H1 (cell line): Measurements from ENCODE around the gene WASF1. TPM values are rescaled to one million over a fixed set of nuclear protein-coding genes. Genes with fewer than 3 reads are reported as not detected.

Experiments used
- SP1 ChIP-seq: IDR thresholded peaks from 2 replicates; pipeline ENCODE4 v1.6.1; 2011; ENCODE audit warnings: low read depth, low read length
- polyA plus RNA-seq, 7 experiments: library from polyadenylated mRNA; depleted of rRNA in 3 of 7; stranded (reverse) in 5 of 7; unstranded in 2 of 7; fragments of >200 nt in 5 of 7; fragments of 200-250 nt in 2 of 7; gene quantifications; 1 replicate in 5 of 7; 2 replicates in 1 of 7; 4 replicates in 1 of 7; pipeline versions ENCODE4 v1.2.1 to v1.2.3, GENCODE V29; 2011 to 2013; ENCODE audit warnings: missing spikeins in 2 of 7, mixed read lengths in 2 of 7
- total RNA-seq: library from RNA; stranded (reverse); fragmentation: NEBNext Ultra II Directional; extraction: Animal tissue kit (Norgen Biotek cat#: 25700); gene quantifications from 2 replicates; pipeline ENCODE4 v1.2.1, GENCODE V29; 2021
- TF ChIP-seq, protein P1 (sequence below): IDR thresholded peaks from 2 replicates; pipeline ENCODE4 v1.6.1; 2012; ENCODE audit warnings: low read length, inconsistent platforms
- TF ChIP-seq, protein P2 (sequence below): IDR thresholded peaks from 2 replicates; pipeline ENCODE4 v1.6.1; 2012; ENCODE audit warnings: inconsistent platforms

Gene WASF1
- total and polyA plus RNA-seq, 2 of the 8 experiments (the other 6 are each of a cell fraction or from before 2014, with no cell fraction given), result 37.6 to 39.9 TPM

DNA sequence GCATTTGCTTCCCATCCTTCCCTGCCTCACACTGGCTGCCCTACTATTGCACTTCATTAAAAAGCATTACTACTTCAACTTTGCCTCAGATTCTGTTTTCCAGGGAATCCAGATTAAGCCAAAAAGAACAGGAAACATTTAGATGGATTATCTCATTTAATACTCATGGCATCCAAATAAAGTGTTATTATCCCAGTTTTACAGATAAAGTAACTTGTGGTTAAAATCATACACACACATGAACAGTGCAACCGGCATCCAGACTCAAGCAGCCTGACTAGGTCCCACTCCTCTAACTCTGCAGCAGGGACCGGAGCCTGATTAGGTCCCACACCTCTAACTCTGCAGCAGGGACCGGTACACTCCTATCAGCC lies 129.0 kb downstream of the WASF1 start (continued):
- TF ChIP-seq, protein P1, sequence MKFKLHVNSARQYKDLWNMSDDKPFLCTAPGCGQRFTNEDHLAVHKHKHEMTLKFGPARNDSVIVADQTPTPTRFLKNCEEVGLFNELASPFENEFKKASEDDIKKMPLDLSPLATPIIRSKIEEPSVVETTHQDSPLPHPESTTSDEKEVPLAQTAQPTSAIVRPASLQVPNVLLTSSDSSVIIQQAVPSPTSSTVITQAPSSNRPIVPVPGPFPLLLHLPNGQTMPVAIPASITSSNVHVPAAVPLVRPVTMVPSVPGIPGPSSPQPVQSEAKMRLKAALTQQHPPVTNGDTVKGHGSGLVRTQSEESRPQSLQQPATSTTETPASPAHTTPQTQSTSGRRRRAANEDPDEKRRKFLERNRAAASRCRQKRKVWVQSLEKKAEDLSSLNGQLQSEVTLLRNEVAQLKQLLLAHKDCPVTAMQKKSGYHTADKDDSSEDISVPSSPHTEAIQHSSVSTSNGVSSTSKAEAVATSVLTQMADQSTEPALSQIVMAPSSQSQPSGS, result no peak
- no peak for TF ChIP-seq SP1
- TF ChIP-seq, protein P2, sequence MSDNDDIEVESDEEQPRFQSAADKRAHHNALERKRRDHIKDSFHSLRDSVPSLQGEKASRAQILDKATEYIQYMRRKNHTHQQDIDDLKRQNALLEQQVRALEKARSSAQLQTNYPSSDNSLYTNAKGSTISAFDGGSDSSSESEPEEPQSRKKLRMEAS, result no peak

Other genes with a start within 250 kb of the WASF1 start
- 0.27 and 0.37 TPM in 2 replicates for gene GPR6, start 201.4 kb downstream of the WASF1 start, total RNA-seq
- 0.18 and 0.31 TPM in 2 replicates for gene GPR6, start 201.4 kb downstream of the WASF1 start, polyA plus RNA-seq (2011; rRNA removed)
- gene CDC40, start 757 bp upstream of the WASF1 start, total RNA-seq, result 25.8 and 27.2 TPM in 2 replicates
- 6.2 and 7.3 TPM in 2 replicates for gene CDC40, start 757 bp upstream of the WASF1 start, polyA plus RNA-seq (2011; rRNA removed)
- gene METTL24, start 178.7 kb upstream of the WASF1 start, total RNA-seq, result 0.39 and 0.44 TPM in 2 replicates
- gene METTL24, start 178.7 kb upstream of the WASF1 start, polyA plus RNA-seq (2011; rRNA removed), result 0.17 and 0.30 TPM in 2 replicates
- gene DDO, start 235.9 kb upstream of the WASF1 start, total RNA-seq, result not detected in 2 replicates
- gene DDO, start 235.9 kb upstream of the WASF1 start, polyA plus RNA-seq (2011; rRNA removed), result not detected in 2 replicates